Panc1 (cell line): ENCODE data around the gene COL27A1.

ENCODE experiments used
- POLR2AphosphoS5 ChIP-seq: IDR thresholded peaks from 2 replicates; pipeline ENCODE4 v1.6.1; 2012; ENCODE audit warnings: mild to moderate bottlenecking, low read depth, low read length, moderate library complexity
- TF ChIP-seq, protein P1 (sequence below): fragments of 450-650 bp; IDR thresholded peaks from 2 replicates; pipeline ENCODE4 v1.5.1; 2017; ENCODE audit warnings: mild to moderate bottlenecking

DNA sequence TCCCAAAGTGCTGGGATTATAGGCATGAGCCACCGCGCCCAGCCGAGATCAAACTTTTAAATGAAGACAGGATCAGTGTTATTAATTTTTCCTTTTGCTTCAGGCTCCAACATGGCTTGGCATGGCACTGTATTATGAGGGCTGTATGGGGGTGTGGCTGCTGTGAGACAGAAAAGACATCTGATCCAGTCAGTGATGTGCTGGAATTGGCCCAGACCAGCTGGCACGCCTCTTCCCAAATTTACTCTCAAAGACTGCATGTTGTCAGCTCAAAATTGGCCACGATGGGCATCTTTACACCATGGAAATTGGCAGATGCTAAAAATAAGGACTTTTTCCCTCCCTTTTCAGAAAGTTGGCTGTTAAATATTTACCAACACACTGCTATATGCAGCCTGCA, 12.1 kb upstream of the COL27A1 start:
- TF ChIP-seq, protein P1, sequence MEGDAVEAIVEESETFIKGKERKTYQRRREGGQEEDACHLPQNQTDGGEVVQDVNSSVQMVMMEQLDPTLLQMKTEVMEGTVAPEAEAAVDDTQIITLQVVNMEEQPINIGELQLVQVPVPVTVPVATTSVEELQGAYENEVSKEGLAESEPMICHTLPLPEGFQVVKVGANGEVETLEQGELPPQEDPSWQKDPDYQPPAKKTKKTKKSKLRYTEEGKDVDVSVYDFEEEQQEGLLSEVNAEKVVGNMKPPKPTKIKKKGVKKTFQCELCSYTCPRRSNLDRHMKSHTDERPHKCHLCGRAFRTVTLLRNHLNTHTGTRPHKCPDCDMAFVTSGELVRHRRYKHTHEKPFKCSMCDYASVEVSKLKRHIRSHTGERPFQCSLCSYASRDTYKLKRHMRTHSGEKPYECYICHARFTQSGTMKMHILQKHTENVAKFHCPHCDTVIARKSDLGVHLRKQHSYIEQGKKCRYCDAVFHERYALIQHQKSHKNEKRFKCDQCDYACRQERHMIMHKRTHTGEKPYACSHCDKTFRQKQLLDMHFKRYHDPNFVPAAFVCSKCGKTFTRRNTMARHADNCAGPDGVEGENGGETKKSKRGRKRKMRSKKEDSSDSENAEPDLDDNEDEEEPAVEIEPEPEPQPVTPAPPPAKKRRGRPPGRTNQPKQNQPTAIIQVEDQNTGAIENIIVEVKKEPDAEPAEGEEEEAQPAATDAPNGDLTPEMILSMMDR: no peak
- TF ChIP-seq POLR2AphosphoS5: no peak
